Type B pancreatic cell (in vitro differentiated cells): ENCODE results near the gene RAB13. TPM values are rescaled to one million over a fixed set of nuclear protein-coding genes. Genes with fewer than 3 reads are reported as not detected.
A peak's percentile ranks its signal among the peaks of the same experiment; 100 is the strongest.
"Not testable (repeated sequence)": the region's sequence is repeated elsewhere in the genome, so short reads cannot be mapped to it uniquely, and the experiment has no call there.

Experiments
- DNase-seq: peaks from one replicate; pipeline ENCODE4 v3.0.0; 2021; ENCODE audit warnings: mixed read lengths; ENCODE audit not compliant: unreplicated experiment; ENCODE audit errors: extremely low spot score
- H3K27ac Mint-ChIP-seq: 2 replicates; pipeline ENCODE4 v1.8.0; 2021; ENCODE audit warnings: mild to moderate bottlenecking, mixed read lengths
- H3K27me3 Mint-ChIP-seq: 2 replicates; pipeline ENCODE4 v1.8.0; 2021; ENCODE audit warnings: mixed read lengths
- H3K36me3 Mint-ChIP-seq: 2 replicates; pipeline ENCODE4 v1.8.0; 2021; ENCODE audit warnings: mixed read lengths
- H3K4me1 Mint-ChIP-seq: one replicate; pipeline ENCODE4 v1.8.0; 2021; ENCODE audit warnings: mixed read lengths; ENCODE audit not compliant: unreplicated experiment
- H3K4me3 Mint-ChIP-seq: 2 replicates; pipeline ENCODE4 v1.8.0; 2021; ENCODE audit warnings: mild to moderate bottlenecking, mixed read lengths
- H3K9me3 Mint-ChIP-seq: 2 replicates; pipeline ENCODE4 v1.8.0; 2021; ENCODE audit warnings: mixed read lengths
- CTCF ChIP-seq: fragments of 200-600 bp; sonication (generic); conservative IDR thresholded peaks from 2 replicates; pipeline ENCODE4 v1.5.0; 2021; ENCODE audit warnings: antibody characterized with exemption, mild to moderate bottlenecking
- long read RNA-seq: library from polyadenylated mRNA; unstranded; transcript quantifications from one replicate; pipeline ENCODE4 v2.0.0, GENCODE V29; 2020
- total RNA-seq: library from RNA; stranded (reverse); gene quantifications from 2 replicates; pipeline ENCODE4 v1.2.1, GENCODE V29; 2021; ENCODE audit warnings: low replicate concordance

RAB13 gene
- total RNA-seq, result 79.3 and 90.1 TPM in 2 replicates
- long read RNA-seq, transcript RAB13-201 (8 exons, 1,176 nt), result major isoform, 37 of 39 reads
- long read RNA-seq, partial matches to known transcripts, result 0 of 39 reads
- long read RNA-seq, other reads (novel, unspliced or antisense), result 2 of 39 reads

- no peak for TF ChIP-seq CTCF
- DNase-seq, result peak; percentile 80
- H3K27me3 Mint-ChIP-seq, result no peaks in the 10 kb centered on the region
- H3K36me3 Mint-ChIP-seq, result peaks cover 16% of the 10 kb centered on the region
- peaks cover 4% of the 10 kb centered on the region for H3K9me3 Mint-ChIP-seq
- peak within 1 kb of the TSS; percentile 97 for H3K4me3 Mint-ChIP-seq
- H3K27ac Mint-ChIP-seq, result peak within 1 kb of the TSS; percentile 94
- peaks cover 27% of the 10 kb centered on the region for H3K4me1 Mint-ChIP-seq
Measured at GRCh38 chr1:153985941-153986761, at the start of gene RAB13. Gene RAB13, minus strand, starts transcription at chr1:153986339. Its CDS starts 103 bp downstream, at chr1:153986236.

GRCh38 chr1:154033697-154034096 is 47.6 kb upstream of the RAB13 start:
- not testable (repeated sequence) for H3K9me3 Mint-ChIP-seq, H3K27ac Mint-ChIP-seq, H3K36me3 Mint-ChIP-seq, H3K4me3 Mint-ChIP-seq, H3K27me3 Mint-ChIP-seq, DNase-seq, H3K4me1 Mint-ChIP-seq

GRCh38 chr1:154019940-154020339 is 33.8 kb upstream of the RAB13 start:
- H3K4me1 Mint-ChIP-seq, result no peaks in the 10 kb centered on the region
- H3K27ac Mint-ChIP-seq, result no peak overlapping the region
- no peak for TF ChIP-seq CTCF
- H3K36me3 Mint-ChIP-seq, result no peaks in the 10 kb centered on the region
- H3K27me3 Mint-ChIP-seq, result no peaks in the 10 kb centered on the region
- no peak overlapping the region for H3K4me3 Mint-ChIP-seq
- DNase-seq, result no peak
- no peaks in the 10 kb centered on the region for H3K9me3 Mint-ChIP-seq

- no peak for DNase-seq
- Mint-ChIP-seq H3K9me3 (no peaks in the 10 kb centered on the region), H3K27ac (no peak overlapping the region), H3K36me3 (no peaks in the 10 kb centered on the region), H3K4me3 (no peak overlapping the region), H3K27me3 (no peaks in the 10 kb centered on the region), H3K4me1 (no peaks in the 10 kb centered on the region)
- no peak for TF ChIP-seq CTCF
Measured at GRCh38 chr1:154019269-154019668, 33.1 kb upstream of the RAB13 start.

- Mint-ChIP-seq H3K27ac (no peak overlapping the region), H3K27me3 (no peaks in the 10 kb centered on the region), H3K36me3 (no peaks in the 10 kb centered on the region), H3K4me1 (no peaks in the 10 kb centered on the region), H3K9me3 (no peaks in the 10 kb centered on the region), H3K4me3 (no peak overlapping the region)
- no peak for TF ChIP-seq CTCF
- DNase-seq, result no peak
Measured at GRCh38 chr1:154014154-154014907, 28.2 kb upstream of the RAB13 start.

GRCh38 chr1:154012543-154012942 is 26.4 kb upstream of the RAB13 start:
- H3K4me3 Mint-ChIP-seq, H3K9me3 Mint-ChIP-seq, H3K27me3 Mint-ChIP-seq, H3K27ac Mint-ChIP-seq, H3K36me3 Mint-ChIP-seq, DNase-seq, H3K4me1 Mint-ChIP-seq: not testable (repeated sequence)
